Activated CD4-positive, alpha-beta memory T cell treated with anti-CD3 and anti-CD28 coated beads, Interleukin-2, amount 10 ng/mL, durations not matched to agents 7 days and 5 days (primary cell): ENCODE data around the gene RIPOR2. TPM values are rescaled to one million over a fixed set of nuclear protein-coding genes. Genes with fewer than 3 reads are reported as not detected.
"Not testable (repeated sequence)": the region's sequence is repeated elsewhere in the genome, so short reads cannot be mapped to it uniquely, and the experiment has no call there.

Experiments
- CTCF ChIA-PET: fragments of 350-600 bp; sonication (Branson Sonifier 250); formaldehyde crosslinking; loops from one replicate; lab custom pipeline; 2021; ENCODE audit warnings: antibody characterized with exemption, inconsistent platforms; lab: Charles Lee
- POLR2A ChIA-PET: fragments of 350-600 bp; sonication (Branson Sonifier 250); formaldehyde crosslinking; loops from one replicate; lab custom pipeline; 2021; ENCODE audit warnings: antibody characterized with exemption; lab: Charles Lee
- DNase-seq: peaks from one replicate; pipeline ENCODE4 v3.0.0-alpha.2; 2020
- H3K27ac Mint-ChIP-seq: one replicate; pipeline ENCODE4 v1.8.0; 2021; ENCODE audit warnings: mild to moderate bottlenecking, mixed read lengths
- H3K27me3 Mint-ChIP-seq: one replicate; pipeline ENCODE4 v1.8.0; 2021; ENCODE audit warnings: mixed read lengths
- H3K36me3 Mint-ChIP-seq: one replicate; pipeline ENCODE4 v1.8.0; 2021; ENCODE audit warnings: low read depth, mixed read lengths
- H3K4me1 Mint-ChIP-seq: one replicate; pipeline ENCODE4 v1.8.0; 2021; ENCODE audit warnings: mixed read lengths
- H3K4me3 Mint-ChIP-seq: one replicate; pipeline ENCODE4 v1.8.0; 2021; ENCODE audit warnings: mild to moderate bottlenecking, mixed read lengths
- H3K9me3 Mint-ChIP-seq: one replicate; pipeline ENCODE4 v1.8.0; 2021; ENCODE audit warnings: mixed read lengths
- total RNA-seq, 2 experiments: library from RNA; stranded (reverse); gene quantifications; one replicate each; pipeline ENCODE4 v1.2.3, GENCODE V29; 2021

Gene RIPOR2
- total RNA-seq, 2 experiments from 2014 or later, result 234 to 240 TPM

DNA sequence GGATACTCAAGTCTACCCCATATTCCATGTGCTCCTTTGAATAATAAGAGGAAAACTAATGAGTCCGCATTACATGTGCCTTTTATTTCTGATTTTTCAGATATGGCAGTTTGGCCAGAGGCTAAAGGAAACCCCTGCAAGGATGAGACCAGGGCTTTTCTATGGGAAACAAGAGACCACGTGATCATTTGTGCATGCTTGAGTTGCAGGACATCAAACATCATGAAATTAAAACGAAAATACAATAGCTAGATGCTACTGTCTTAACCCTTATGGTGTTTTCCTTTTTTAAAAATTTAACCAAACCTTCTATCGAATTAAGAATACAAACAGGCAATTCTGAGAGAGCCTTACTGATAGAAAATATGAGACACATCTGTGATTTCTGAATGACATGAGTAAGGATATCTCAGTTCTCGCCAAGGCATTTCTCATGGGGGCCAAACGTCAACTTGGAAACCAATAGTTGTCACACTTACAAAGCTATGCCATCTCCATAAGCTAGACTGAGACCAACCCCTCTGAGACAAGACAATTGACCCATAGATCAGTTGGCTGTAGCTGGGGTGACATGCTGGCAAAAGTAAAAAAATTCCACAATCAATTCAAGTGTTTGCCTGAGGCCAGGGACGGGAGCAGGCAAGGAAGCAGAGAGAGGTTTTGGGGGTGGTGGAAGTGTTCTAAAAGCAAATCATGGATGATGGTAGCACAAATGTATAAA, 52.8 kb downstream of the RIPOR2 start:
- Mint-ChIP-seq H3K9me3 (peaks cover 12% of the 10 kb centered on the region), H3K27me3 (no peaks in the 10 kb centered on the region), H3K36me3 (peaks cover 82% of the 10 kb centered on the region), H3K4me3 (no peak overlapping the region), H3K27ac (peak overlapping the region; percentile 46), H3K4me1 (peaks cover 69% of the 10 kb centered on the region)
- CTCF ChIA-PET, result interaction anchor here (0.7 to 1.6 kb wide), 7 partner anchors 8 to 188 kb away, joined by 3 to 5 read pairs (median 4); no protein-coding TSS in a partner anchor
- POLR2A ChIA-PET, result interaction anchor here (0.8 to 1.6 kb wide), 5 partner anchors 9 to 109 kb away, joined by 3 to 6 read pairs (median 3); no protein-coding TSS in a partner anchor
- no peak for DNase-seq

- no peak overlapping the region for H3K27ac Mint-ChIP-seq
- H3K9me3 Mint-ChIP-seq, result peaks cover 19% of the 10 kb centered on the region
- H3K4me3 Mint-ChIP-seq, result no peak overlapping the region
- H3K36me3 Mint-ChIP-seq, result peaks cover 82% of the 10 kb centered on the region
- no peak for DNase-seq
- H3K27me3 Mint-ChIP-seq, result no peaks in the 10 kb centered on the region
- H3K4me1 Mint-ChIP-seq, result peaks cover 66% of the 10 kb centered on the region
- ChIA-PET CTCF (interaction anchor here (0.7 to 1.6 kb wide), 7 partner anchors 11 to 188 kb away, joined by 3 to 5 read pairs (median 4); no protein-coding TSS in a partner anchor), POLR2A (interaction anchor here (0.9 to 1.6 kb wide), 3 partner anchors 8 to 110 kb away, joined by 3 to 6 read pairs (median 3); no protein-coding TSS in a partner anchor)
Observed at GRCh38 chr6:24882295-24882694, 53.5 kb downstream of the RIPOR2 start.

DNA sequence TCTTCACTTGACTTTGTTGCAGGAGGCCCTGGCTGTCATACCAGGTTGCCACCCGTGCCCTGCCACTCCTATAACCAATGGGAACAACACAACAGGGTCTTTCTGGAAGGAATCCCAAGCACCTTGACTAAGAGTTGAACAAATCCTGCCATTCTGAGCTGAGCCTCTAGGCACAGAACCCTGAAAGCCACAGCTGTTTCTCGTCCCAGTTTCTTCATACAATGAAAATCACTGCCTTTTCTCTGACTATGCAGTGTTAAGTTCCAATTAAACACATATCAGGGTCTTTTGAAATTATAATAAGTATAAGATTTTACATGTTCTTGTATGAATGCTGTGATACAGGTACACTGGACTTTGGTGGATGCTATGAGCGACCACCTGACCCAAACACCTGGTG, 54.4 kb downstream of the RIPOR2 start:
- peaks cover 64% of the 10 kb centered on the region for H3K4me1 Mint-ChIP-seq
- peaks cover 83% of the 10 kb centered on the region for H3K36me3 Mint-ChIP-seq
- DNase-seq, result no peak
- ChIA-PET POLR2A (interaction anchor here (1.2 to 1.6 kb wide), 2 partner anchors 31 to 110 kb away, joined by 4 to 5 read pairs; no protein-coding TSS in a partner anchor), CTCF (interaction anchor here (1.2 to 1.6 kb wide), 4 partner anchors 10 to 110 kb away, joined by 3 to 5 read pairs (median 4); no protein-coding TSS in a partner anchor)
- peaks cover 19% of the 10 kb centered on the region for H3K9me3 Mint-ChIP-seq
- H3K27ac Mint-ChIP-seq, result no peak overlapping the region
- H3K4me3 Mint-ChIP-seq, result no peak overlapping the region
- H3K27me3 Mint-ChIP-seq, result no peaks in the 10 kb centered on the region

GRCh38 chr6:24880451-24880850, 55.3 kb downstream of the RIPOR2 start:
- Mint-ChIP-seq H3K9me3 (peaks cover 19% of the 10 kb centered on the region), H3K27me3 (no peaks in the 10 kb centered on the region), H3K36me3 (peaks cover 86% of the 10 kb centered on the region), H3K4me1 (peaks cover 61% of the 10 kb centered on the region), H3K27ac (no peak overlapping the region), H3K4me3 (no peak overlapping the region)
- ChIA-PET CTCF (interaction anchor here (1.1 to 1.2 kb wide), 2 partner anchors 19 to 23 kb away, joined by 3 read pairs; no protein-coding TSS in a partner anchor), POLR2A (interaction anchor here (0.7 to 1.6 kb wide), 4 partner anchors 18 to 111 kb away, joined by 3 to 5 read pairs (median 4); no protein-coding TSS in a partner anchor)
- no peak for DNase-seq

- H3K4me1 Mint-ChIP-seq, result peaks cover 51% of the 10 kb centered on the region
- CTCF ChIA-PET, result interaction anchor here (0.8 kb wide), 1 partner anchor 9 kb away, joined by 3 read pairs; no protein-coding TSS in a partner anchor
Observed at GRCh38 chr6:24879351-24879750, 56.4 kb downstream of the RIPOR2 start.

DNA sequence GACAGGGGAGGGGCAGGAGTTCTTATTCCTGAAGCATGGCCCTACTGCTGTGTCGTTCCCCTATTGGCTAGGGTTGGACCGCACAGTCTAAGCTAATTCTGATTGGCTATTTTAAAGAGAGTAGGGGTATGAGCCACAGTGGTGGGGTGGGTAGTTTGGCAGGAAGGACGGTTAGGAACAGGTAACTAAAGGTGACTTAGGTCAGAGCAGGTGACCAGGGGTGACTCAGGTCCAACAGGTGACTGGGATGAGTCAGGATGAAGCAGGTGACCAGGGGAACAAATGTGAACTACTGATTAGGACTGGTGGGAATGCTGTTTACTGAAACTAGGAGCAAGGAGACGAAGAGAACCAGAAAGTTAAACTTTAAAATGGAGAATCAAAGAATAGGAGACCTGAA, 58.0 kb downstream of the RIPOR2 start:
- POLR2A ChIA-PET, H3K4me3 Mint-ChIP-seq, H3K27me3 Mint-ChIP-seq, CTCF ChIA-PET, DNase-seq, H3K27ac Mint-ChIP-seq: not testable (repeated sequence)
- peaks cover 92% of the 10 kb centered on the region for H3K36me3 Mint-ChIP-seq
- peaks cover 19% of the 10 kb centered on the region for H3K9me3 Mint-ChIP-seq
- peaks cover 40% of the 10 kb centered on the region for H3K4me1 Mint-ChIP-seq

More at GRCh38 chr6:24879351-24879750, 56.4 kb downstream of the RIPOR2 start:
- no peak for DNase-seq
- H3K36me3 Mint-ChIP-seq, result peaks cover 88% of the 10 kb centered on the region
- H3K9me3 Mint-ChIP-seq, result peaks cover 19% of the 10 kb centered on the region
- no peaks in the 10 kb centered on the region for H3K27me3 Mint-ChIP-seq
- H3K4me3 Mint-ChIP-seq, result no peak overlapping the region
- H3K27ac Mint-ChIP-seq, result no peak overlapping the region
- POLR2A ChIA-PET, result no interaction called here

GRCh38 chr6:24876499-24877465, 59.0 kb downstream of the RIPOR2 start:
- no peak for DNase-seq
- CTCF ChIA-PET, result interaction anchor here (1.5 kb wide), 1 partner anchor 115 kb away, joined by 3 read pairs; no protein-coding TSS in a partner anchor
- peaks cover 19% of the 10 kb centered on the region for H3K9me3 Mint-ChIP-seq
- no peak overlapping the region for H3K27ac Mint-ChIP-seq
- POLR2A ChIA-PET, result interaction anchor here (1.2 kb wide), 1 partner anchor 150 kb away, joined by 3 read pairs; no protein-coding TSS in a partner anchor
- no peaks in the 10 kb centered on the region for H3K27me3 Mint-ChIP-seq
- H3K4me3 Mint-ChIP-seq, result no peak overlapping the region
- H3K4me1 Mint-ChIP-seq, result peaks cover 30% of the 10 kb centered on the region
- H3K36me3 Mint-ChIP-seq, result peaks cover 92% of the 10 kb centered on the region

GRCh38 chr6:24875534-24875901, 60.2 kb downstream of the RIPOR2 start:
- POLR2A ChIA-PET, result interaction anchor here (1.2 kb wide), 1 partner anchor 151 kb away, joined by 3 read pairs; no protein-coding TSS in a partner anchor
- Mint-ChIP-seq H3K36me3 (peaks cover 95% of the 10 kb centered on the region), H3K9me3 (peaks cover 19% of the 10 kb centered on the region), H3K4me3 (no peak overlapping the region), H3K4me1 (peaks cover 24% of the 10 kb centered on the region), H3K27ac (no peak overlapping the region), H3K27me3 (no peaks in the 10 kb centered on the region)
- DNase-seq, result no peak
- CTCF ChIA-PET, result no interaction called here

DNA sequence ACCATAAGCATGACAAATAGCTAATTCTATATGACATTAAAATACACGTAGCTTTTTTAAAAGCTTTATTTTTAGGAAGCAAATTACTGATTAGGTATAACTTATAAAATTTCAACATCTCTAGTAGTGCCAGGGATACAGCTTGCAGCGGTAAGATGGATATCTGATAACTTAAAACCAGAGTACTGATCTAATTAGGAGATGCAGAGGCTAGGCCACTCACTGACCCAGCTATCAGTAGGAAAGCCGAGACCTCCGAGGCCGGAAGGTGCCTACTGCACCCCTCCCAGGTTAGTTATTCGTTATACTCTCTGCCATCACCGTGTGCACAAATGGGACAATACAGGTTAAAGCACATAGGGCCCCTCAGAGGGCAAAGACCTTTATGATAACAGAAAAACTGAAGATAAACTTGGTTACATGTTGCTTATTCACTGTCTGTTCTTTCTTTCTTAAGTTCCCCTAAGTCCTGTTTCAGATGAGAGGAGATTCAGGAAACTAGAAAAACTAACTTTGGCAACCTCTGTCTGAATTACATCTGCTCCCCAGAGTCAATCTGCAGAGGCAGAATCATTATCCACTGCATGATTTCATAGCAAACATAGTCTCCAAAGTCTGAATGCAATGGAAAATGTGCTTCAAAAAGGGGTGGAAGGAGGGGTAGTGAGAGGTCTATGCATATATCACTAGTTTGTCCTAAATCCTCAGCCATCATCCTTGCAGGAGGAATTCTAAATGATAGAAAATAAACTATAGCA, 60.8 kb downstream of the RIPOR2 start:
- peaks cover 22% of the 10 kb centered on the region for H3K4me1 Mint-ChIP-seq
- H3K27me3 Mint-ChIP-seq, result no peaks in the 10 kb centered on the region
- DNase-seq, result no peak
- no peak overlapping the region for H3K27ac Mint-ChIP-seq
- H3K36me3 Mint-ChIP-seq, result peaks cover 96% of the 10 kb centered on the region
- POLR2A ChIA-PET, result interaction anchor here (1.3 kb wide), 1 partner anchor 37 kb away, joined by 3 read pairs; no protein-coding TSS in a partner anchor
- CTCF ChIA-PET, result interaction anchor here (0.8 kb wide), 1 partner anchor 19 kb away, joined by 5 read pairs; no protein-coding TSS in a partner anchor
- H3K9me3 Mint-ChIP-seq, result peaks cover 19% of the 10 kb centered on the region
- H3K4me3 Mint-ChIP-seq, result no peak overlapping the region

DNA sequence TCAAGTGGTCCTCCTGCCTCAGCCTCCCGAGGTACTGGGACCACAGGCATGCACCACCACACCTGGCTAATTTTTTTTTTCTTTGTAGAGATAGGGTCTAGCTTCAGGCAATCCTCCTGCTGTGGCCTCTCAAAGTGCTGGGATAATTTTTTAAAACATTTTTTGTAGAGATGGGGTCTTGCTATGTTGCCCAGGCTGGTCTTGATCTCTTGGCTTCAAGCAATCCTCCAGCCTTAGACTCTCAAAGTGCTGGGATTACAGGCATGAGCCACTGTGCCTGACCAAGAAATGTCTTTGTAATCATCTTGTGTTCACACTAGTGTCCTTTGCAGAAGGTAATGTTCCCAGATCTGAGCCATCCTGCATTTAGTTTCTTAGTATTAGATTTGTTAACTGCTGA, 61.6 kb downstream of the RIPOR2 start:
- peaks cover 89% of the 10 kb centered on the region for H3K36me3 Mint-ChIP-seq
- H3K9me3 Mint-ChIP-seq, result peaks cover 13% of the 10 kb centered on the region
- ChIA-PET CTCF (interaction anchor here (0.8 kb wide), 1 partner anchor 18 kb away, joined by 5 read pairs; no protein-coding TSS in a partner anchor), POLR2A (interaction anchor here (1.1 to 1.3 kb wide), 2 partner anchors 8 to 38 kb away, joined by 3 read pairs; no protein-coding TSS in a partner anchor)
- no peak for DNase-seq
- H3K4me1 Mint-ChIP-seq, result peaks cover 16% of the 10 kb centered on the region
- H3K4me3 Mint-ChIP-seq, result no peak overlapping the region
- no peak overlapping the region for H3K27ac Mint-ChIP-seq
- H3K27me3 Mint-ChIP-seq, result no peaks in the 10 kb centered on the region

- Mint-ChIP-seq H3K36me3 (peaks cover 90% of the 10 kb centered on the region), H3K27me3 (no peaks in the 10 kb centered on the region), H3K9me3 (peaks cover 4% of the 10 kb centered on the region), H3K4me1 (peaks cover 21% of the 10 kb centered on the region), H3K4me3 (no peak overlapping the region), H3K27ac (no peak overlapping the region)
- POLR2A ChIA-PET, result interaction anchor here (1.2 kb wide), 2 partner anchors 15 to 79 kb away, joined by 3 read pairs; no protein-coding TSS in a partner anchor
- no peak for DNase-seq
- CTCF ChIA-PET, result interaction anchor here (1.3 to 1.7 kb wide), 2 partner anchors 36 to 61 kb away, joined by 3 to 4 read pairs; no protein-coding TSS in a partner anchor
Observed at GRCh38 chr6:24872779-24873178, 63.0 kb downstream of the RIPOR2 start.
